ENCODE data around the gene TDP2.
A peak's percentile ranks its signal among the peaks of the same experiment; 100 is the strongest.
"Not testable (repeated sequence)": the region's sequence is repeated elsewhere in the genome, so short reads cannot be mapped to it uniquely, and the experiment has no call there.

TDP2 gene, protein sequence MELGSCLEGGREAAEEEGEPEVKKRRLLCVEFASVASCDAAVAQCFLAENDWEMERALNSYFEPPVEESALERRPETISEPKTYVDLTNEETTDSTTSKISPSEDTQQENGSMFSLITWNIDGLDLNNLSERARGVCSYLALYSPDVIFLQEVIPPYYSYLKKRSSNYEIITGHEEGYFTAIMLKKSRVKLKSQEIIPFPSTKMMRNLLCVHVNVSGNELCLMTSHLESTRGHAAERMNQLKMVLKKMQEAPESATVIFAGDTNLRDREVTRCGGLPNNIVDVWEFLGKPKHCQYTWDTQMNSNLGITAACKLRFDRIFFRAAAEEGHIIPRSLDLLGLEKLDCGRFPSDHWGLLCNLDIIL

DNA sequence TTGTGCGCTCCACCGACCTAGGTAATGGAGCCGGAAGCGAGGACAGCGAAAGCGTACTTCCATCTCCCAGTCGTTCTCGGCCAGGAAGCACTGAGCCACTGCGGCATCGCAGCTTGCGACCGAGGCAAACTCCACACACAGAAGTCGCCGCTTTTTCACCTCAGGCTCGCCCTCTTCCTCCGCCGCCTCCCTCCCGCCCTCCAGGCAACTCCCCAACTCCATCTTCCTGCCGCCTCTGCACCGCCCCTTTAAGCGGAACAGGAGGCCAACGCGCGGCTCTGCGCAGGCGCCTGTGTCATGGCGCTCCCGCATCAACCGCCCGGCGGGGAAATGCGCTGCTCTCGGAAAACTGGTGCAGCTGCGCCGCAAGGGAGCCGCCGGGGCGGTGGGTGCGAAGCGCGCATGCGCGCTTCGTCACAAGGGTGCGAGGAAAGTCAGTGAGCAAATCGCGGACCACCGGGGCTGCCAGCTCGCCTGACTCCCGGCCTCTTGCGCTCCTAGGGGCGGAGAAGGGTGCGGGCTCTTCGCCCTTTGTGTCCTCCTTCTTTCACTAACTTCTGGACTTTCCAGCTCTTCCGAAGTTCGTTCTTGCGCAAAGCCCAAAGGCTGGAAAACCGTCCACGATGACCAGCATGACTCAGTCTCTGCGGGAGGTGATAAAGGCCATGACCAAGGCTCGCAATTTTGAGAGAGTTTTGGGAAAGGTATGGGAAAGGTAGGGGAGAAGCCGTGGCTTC is at the start of gene TDP2, which contains the start of gene ACOT13:
Gene TDP2, minus strand, starts transcription at position 259 of the 737 bp plus-strand sequence. Its CDS starts 37 bp downstream, at position 222.
Gene ACOT13, plus strand, starts transcription at position 437 of the 737 bp plus-strand sequence. Its CDS starts 187 bp downstream, at position 624.
- DNase-seq (ENCODE audit: low read depth): peak; percentile 96

DNA sequence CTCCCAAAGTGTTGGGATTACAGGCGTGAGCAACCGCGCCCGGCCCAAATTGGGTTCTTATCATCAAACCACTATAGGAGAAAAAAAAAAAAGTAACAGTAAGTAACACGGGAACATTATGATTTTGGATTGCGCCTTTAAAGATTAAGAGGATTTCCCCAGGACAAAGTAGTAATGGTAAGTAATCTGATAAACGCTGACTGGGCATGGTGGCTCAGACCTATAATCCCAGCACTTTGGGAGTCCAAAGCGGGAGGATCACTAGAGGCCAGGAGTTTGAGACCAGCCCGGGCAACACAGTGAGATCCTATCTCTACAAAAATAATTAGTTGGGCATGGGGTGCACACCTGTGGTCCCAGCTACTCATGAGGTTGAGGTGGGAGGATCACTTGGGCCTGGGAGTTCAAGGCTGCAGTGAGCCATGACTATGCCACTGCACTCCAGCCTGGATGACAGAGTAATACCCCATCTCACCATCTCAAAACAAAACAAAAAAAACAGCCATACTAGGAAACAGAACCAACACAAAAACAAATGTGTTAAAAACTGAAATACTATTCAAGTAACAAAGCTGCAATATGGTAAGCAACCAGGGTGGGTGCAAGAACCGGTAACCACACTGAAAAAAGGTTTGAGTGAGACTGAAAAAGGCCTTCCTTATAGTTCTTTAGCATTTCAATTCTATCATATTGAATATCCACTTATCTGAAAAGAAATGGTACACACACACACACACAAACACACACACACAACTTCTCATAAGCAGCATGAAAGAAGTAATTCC is 44.0 kb upstream of the TDP2 start:
- no peak for DNase-seq (ENCODE audit: low read depth)

DNA sequence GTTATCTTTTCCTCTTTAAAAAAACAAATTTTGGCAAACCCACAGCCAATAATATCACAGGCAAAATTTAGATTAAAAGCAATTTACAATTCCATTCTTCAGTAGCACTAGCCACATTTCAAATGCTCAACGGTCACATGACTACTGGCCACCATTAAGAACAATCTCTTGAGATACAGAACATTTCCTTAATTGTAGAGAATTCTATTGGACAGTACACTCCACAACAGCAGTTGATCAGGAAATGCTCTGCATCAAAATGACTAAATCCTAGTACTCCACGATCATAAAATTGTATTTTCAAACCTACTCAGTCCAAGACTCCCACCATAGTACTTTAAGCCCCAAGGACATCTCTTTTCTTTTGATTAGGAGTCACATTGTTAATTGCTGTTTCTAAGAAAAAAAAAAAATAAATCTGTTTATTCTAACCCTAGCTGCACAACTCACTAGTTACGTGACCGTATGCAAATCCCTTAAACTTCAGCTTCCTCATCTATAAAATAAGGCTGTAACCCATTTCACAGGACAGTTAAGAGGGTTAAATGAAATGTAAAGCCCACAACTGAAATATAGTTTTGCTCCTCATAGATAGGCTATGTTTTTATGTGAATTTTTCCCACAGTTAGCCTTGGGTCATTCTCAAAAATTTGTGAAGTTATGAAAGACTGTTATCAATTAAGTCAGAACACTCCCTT is 42.5 kb upstream of the TDP2 start:
- DNase-seq (ENCODE audit: low read depth): no peak

DNA sequence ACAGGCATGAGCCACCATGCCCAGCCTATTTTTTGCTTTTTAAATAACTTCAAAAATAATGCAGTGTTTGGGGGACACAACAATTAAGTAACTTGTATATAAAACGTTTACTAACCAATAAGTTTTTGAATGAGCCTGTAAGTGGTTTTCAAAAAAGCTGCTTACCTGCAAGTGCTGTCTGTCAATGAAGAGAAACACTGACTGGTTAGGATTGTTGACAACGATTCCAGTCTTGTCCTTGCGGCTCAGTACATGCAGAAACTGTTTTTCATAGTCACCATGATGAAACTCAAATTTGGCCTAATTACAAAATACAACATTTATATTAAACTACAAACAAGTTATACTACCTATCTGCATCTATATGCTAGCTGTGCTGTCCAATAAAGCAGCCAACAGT is 41.9 kb upstream of the TDP2 start:
- no peak for DNase-seq (ENCODE audit: low read depth)

DNA sequence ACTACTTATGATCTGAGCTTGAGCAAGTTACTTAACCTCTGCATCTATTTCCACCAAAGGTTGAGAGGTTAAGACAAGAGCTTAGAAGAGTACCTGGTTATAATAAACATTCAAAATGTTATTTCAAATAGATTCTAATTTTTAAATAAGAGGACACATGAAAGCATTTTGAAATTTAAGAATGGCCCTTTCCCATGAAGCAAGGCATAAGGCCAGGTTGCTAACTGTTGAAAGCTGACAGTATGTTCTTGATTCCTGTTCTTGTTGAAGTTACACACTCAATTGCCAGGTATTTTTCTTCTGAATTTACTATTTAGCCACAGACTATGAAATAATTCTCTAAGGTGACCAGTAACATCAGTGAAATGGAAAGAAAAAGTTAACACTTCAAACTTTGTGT is 37.8 kb upstream of the TDP2 start:
- no peak for DNase-seq (ENCODE audit: low read depth)

DNA sequence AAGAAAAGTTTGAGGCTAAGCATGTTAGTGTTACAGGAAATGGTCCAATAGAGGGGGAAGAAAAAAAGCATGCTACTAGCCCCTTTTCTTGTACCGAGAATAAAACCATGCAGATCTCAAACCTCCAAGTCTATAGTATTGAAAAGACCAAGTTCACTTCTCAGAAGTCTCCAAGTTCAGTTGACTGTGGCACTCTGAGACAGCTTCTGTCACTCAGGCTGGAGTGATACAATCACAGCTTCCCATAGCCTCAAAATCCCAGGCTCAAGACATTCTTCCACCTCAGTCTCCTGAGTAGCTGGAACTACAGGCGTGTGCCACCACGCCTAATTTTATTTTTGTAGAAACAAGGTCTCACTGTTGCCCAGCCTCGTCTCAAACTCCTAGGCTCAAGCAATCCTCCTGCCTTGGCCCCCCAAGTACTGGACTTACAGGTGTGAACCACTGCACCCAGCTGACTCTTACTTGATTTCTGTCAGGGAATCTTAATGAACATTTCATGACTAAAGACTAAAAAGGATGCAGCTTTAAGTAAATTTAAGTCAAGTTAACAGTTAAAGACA is 36.1 kb upstream of the TDP2 start:
- DNase-seq (ENCODE audit: low read depth): no peak

DNA sequence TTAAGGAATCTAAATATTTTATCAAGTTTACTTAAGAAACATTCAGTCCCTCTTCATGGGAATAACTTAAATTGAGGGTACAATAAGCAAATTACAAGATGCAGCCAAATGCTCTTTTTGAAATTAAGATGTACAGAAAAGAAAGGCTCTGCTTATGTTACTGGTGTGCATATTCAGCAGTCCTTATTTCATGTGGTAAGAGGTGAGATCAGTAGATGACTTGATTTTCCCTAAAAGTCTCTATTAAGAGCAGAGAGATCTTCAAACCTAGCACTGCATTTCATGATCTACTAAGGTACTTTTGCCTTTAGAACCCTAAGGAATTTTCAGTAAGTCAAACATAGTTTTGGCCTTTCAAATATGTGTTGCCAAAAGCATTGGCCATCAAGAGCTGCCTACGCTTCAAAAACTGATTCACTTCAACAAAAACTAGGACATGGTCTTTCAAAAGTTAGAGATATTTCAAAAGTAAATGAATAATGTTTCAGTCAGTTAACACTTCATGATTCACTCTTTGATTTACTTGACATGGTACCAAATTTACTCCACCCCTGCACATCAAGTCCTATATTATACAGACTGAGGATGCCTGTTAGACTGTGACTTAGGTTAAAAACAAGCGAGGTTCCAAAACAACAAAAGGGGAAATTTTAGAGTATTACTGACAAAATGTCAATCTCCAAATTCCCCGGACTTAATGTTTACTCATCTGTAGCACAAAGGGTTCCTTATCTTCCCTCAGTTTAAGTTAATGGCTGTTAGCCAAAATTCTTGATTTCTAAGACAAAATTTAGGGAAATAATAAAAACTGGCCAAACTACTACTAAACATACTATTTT is 33.0 kb upstream of the TDP2 start:
- DNase-seq (ENCODE audit: low read depth): no peak

DNA sequence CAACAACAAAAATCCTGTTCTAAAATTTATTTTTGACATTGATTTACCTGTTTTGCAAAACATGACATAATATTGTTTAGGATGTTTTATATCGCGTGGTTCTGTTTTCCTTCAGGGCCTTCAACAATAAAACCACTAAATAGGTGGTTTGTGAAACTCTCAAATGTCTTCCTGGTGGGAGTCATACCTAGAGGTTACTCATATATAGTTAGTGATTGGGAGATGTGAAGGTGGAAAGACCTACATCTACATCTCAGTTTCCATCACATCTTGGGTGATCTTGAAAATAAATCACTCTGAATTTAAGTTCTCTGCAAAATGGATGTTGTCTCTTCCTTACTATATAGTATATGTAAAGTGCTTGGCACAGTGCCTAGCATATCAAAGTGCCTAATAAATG is 29.4 kb upstream of the TDP2 start:
- DNase-seq (ENCODE audit: low read depth): no peak

DNA sequence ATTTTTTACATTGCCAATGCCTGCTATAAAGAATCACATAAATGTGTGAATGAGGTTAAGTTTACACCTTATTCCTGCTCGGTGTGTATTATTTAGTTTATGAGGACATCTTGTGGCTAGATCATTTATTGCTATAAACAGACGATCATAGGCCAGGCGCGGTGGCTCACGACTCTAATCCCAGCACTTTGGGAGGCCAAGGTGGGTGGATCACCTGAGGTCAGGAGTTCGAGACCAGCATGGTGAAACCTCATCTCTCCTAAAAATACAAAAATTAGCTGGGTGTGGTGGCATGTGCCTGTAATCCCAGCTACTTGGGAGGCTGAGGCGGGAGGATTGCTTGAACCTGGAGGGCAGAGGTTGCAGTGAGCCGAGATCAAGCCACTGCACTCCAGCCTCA is 28.9 kb upstream of the TDP2 start:
- not testable (repeated sequence) for DNase-seq (ENCODE audit: low read depth)

DNA sequence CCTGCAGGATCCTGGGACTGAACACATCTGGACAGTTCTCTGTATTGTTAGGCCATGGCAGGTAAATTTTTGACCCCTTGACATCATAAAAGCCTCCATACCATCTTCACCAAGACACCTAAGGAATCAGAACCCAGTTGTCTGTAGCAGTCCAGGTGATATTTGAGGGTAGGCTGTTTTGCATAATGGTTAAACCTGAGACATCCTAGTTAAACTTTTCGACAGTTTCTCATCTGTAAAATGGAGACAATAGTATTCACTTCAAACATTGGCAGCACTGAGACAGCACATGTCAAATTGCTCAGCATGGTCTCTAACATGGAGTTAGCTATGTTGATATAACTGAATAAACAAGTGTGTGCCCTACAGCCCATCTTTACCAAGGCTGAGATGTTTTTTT is 27.5 kb upstream of the TDP2 start:
- no peak for DNase-seq (ENCODE audit: low read depth)

DNA sequence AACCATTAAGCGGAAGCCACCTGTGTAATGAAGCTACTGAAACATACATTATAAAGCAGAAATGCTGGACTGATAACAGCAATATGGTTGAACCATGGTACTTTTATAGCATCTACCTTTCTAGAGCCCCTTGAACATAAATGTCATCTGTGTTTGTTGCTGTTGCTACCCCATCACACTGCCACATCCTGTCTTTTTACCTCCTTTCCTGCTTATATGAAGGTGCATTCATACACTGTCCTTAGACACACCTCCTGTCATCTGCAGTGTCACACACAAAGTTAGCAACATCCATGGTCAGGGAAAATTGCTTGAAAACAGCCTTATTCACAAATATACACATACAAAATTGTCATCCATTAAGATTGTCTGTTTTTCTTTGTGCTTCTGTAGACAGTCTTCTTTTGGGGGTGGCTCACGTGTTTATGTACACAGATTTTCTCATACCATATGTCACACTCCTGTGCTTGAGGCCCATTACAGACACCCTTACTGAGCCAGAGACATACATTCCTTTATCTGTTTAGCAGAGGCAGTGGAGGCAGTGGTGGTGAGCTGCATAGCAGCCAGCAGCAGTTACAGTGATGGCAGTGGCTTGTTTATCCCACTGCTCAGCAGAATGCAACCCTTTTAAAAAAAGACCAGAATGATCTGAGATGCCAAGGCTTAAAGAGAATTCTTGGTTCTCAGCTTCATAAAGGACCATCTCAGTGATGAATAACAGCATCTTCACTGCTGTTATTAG is 26.3 kb upstream of the TDP2 start:
- DNase-seq (ENCODE audit: low read depth): no peak

DNA sequence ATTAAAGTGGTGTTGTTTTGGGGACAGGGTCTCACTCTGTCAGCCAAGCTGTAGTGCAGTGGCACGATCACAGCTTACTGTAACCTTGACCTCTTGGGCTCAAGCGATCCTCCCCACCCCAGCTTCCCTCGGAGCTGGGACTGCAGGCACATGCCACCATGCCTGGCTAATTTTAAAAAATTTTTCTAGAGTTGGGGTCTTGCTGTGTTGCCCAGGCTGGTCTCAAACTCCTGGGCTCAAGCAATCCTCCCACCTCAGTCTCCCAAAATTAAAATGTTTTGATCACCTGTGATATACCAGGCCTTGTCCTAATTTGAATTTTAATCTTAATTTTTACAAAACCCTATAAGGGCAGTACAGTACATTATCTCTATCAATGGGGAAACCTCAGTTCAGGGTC is 25.7 kb upstream of the TDP2 start:
- DNase-seq (ENCODE audit: low read depth): no peak

DNA sequence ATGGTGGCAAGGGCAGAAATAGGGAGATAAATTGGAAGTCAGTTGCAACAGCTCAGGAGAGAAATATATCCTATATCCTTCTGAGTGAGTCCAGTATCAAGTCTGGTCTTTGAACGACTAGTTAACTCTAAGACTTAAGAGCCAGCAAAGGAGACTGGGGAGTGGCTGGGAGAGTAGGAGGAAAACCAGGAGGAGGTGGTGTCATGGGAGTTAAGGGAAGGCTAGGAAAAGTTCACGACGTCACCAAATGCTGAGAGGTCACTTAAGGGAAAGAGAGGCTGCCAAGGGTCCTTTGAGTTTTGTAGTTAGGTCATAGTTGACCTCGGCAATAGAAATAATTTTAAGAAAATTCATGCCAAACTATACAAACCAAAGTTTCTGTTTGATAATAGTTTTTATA is 25.3 kb upstream of the TDP2 start:
- DNase-seq (ENCODE audit: low read depth): no peak

DNA sequence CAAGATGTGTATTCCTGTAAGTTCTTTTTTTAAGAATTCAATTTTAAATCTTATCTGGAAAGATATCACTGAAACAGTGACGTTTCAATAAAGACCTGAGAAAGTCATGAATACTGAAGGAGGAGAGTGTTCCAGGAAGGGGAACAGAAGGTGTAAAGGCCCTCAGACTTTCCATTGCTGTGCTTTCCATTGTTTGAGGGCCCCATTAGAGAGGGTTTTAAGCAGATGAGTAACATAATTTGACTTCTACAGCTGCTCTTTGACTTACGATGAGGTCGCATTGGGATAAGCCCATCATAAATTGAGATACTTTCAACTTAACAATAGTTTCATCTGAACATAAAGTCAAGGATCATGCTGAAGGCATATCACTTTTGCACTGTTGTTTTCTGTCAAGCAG is 24.9 kb upstream of the TDP2 start:
- DNase-seq (ENCODE audit: low read depth): no peak

DNA sequence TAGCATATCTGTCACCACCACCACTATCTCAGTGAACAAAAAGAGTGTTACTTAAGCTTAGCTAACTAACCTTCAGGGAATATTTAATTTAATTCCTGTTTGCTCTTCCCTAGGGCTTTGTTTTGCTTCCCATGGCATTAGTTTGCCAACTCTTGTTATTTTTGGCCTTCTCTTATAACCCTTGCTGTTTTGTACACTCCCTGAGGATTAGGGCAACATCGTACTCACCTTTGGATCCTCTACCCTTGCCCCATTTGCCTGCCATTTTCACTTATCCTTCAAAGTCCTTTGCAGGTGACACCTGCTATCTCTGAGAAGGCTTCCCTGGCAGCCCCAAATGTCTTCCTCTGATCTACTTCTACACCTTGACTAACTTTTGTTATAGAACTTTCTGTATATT is 23.9 kb upstream of the TDP2 start:
- no peak for DNase-seq (ENCODE audit: low read depth)

DNA sequence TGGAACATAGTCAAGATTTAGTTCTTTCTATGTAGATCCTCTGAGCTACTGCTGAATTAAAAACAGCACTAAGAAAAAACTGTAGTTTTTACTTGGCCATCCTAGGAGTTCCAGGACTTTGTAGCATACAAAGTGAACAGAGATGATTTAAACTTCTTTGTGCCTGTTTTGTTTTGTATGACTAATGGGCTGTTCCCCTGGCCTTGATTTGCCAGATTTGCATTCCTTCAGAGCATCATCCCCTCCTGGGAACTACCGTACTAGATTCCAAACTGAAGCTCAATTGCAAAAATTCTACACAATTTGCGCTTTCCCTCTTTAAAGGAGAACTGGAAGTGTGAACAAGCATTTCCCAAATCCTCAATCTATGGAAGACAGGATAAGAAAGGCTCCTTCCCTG is 23.3 kb upstream of the TDP2 start:
- no peak for DNase-seq (ENCODE audit: low read depth)

DNA sequence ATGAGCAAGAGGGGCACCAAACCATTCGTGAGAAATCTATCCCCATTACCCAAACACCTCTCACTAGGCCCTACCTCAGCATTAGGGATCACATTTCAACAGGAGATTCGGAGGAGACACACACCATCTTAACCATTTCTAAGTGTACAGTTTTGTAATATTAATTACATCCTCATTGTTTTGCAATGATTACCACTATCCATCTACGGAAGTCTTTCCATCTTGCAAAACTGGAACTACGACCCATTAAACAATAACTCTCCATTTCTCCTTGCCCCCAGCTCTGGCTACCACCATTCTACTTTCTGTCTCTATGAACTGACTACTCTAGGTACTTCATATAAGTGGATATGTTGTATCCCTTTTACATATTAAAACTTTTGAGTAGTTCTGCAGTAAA is 20.2 kb upstream of the TDP2 start:
- no peak for DNase-seq (ENCODE audit: low read depth)

DNA sequence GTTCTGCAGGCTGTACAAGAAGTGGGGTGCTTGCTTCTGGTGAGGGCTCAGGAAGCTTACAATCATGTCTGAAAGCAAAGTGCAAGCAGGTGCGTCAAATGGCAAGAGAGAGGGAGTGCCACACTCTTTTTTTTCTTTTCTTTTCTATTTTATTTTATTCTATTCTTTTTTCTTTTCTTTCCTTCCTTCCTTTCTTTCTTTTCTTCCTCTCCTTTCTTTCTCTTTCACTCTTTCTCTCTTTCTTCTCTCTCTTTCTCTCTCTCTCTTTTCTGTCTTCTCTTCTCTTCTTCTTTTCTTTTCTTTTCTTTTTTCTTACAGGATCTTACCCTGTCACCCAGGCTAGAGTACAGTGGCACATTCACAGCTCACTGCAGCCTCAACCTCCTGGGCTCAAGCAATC is 19.7 kb upstream of the TDP2 start:
- no peak for DNase-seq (ENCODE audit: low read depth)

DNA sequence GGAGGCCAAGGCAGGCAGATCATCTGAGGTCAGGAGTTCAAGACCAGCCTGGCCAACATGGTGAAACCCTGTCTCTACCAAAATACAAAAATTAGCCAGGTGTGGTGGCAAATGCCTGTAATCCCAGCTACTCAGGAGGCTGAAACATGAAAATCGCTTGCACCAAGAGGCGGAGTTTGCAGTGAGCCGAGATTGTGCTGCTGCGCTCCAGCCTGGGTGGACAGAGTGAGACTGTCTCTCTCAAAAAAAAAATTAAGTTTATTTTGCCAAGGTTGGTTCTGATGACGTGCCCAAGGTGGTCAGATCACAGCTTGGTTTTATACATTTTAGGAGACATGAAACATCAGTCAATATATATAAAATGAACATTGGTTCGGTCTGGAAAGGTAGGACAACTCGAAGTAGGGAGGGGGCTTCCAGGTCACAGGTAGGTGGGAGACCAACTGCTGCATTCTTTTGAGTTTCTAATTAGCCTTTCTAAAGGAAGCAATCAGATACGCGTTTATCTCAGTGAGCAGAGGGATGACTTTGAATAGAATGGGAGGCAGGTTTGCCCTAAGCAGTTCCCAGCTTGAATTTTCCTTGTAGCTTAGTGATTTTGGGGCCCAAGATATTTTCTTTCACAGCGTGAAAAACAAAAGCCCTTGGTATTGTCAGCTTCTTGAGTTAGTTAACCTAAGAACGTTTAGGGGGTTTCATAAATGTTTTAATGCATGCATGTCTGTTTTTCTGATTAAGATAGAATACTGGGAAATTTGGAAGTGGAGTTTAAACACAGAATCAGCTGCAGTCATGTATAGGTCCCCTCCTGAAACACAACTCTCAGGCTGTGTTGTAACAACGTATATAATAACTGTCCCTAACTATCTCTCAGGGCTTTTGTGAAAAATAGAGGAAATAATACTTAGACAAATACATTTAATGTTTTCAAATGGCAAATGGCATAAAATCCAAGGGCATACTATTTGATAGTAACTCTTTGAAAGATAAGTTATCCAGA is 16.9 kb upstream of the TDP2 start:
- DNase-seq (ENCODE audit: low read depth): no peak
